Measurements from ENCODE around the gene VSX1.

DNA sequence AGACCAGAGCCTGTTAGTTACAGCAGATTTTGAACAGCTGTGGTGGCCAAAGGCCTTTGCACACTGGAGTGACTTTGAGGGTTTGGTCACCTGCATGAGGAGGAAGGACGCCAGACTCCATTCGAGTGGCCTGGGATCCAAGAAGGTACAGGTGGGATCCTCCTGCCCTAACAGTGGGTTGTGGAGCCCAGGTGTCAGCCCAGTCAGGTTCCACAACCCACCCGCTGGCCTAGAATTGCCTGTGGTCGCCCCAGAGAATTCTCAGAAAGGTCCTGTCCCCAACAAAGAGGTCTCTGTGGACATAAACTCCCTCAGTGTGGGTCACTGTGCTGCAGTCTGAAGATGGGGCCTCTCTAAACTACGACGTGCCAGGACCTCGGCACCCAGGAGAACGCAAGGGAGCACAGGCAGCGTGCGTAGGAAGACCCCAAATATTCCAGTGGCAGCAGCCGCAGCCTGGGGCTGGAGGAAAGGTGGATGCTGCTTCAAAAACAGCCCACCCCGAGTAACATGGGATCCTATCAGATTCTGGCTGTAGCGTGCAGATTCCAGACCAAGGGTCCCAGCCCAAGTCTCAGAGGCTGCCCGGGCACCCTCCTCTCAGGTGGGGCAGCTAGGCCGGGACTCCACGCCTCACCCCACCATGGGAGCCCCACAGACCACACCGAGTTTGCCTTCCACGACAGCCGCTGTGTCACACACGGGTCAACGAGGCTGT lies 40.0 kb downstream of the VSX1 start:
- TF ChIP-seq, protein P1, sequence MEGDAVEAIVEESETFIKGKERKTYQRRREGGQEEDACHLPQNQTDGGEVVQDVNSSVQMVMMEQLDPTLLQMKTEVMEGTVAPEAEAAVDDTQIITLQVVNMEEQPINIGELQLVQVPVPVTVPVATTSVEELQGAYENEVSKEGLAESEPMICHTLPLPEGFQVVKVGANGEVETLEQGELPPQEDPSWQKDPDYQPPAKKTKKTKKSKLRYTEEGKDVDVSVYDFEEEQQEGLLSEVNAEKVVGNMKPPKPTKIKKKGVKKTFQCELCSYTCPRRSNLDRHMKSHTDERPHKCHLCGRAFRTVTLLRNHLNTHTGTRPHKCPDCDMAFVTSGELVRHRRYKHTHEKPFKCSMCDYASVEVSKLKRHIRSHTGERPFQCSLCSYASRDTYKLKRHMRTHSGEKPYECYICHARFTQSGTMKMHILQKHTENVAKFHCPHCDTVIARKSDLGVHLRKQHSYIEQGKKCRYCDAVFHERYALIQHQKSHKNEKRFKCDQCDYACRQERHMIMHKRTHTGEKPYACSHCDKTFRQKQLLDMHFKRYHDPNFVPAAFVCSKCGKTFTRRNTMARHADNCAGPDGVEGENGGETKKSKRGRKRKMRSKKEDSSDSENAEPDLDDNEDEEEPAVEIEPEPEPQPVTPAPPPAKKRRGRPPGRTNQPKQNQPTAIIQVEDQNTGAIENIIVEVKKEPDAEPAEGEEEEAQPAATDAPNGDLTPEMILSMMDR (IDR thresholded peaks at IDR 0.05), result no peak
- no peak for TF ChIP-seq EZH2 (IDR thresholded peaks at IDR 0.05; ENCODE audit: borderline replicate concordance, insufficient read depth, low read depth, low read length, poor library complexity, severe bottlenecking)

Measured in B cell (primary cell).